HG03135 (cell line): ENCODE measurements around the gene AFDN.

Source experiments
- ATAC-seq: cut with Tn5 transposase; IDR thresholded peaks from one replicate; pipeline ENCODE4 v1.9.1; 2021; ENCODE audit warnings: mild to moderate bottlenecking, moderate library complexity; ENCODE audit not compliant: unreplicated experiment

AFDN gene

GRCh38 chr6:167860550-167861226 is 34.0 kb downstream of the AFDN start:
- ATAC-seq = no peak

GRCh38 chr6:167861424-167861823 is 34.7 kb downstream of the AFDN start:
- ATAC-seq = no peak

- no peak for ATAC-seq
These were observed 37.2 kb downstream of the AFDN start for GRCh38 chr6:167863897-167864296.

GRCh38 chr6:167866642-167867041 is 39.9 kb downstream of the AFDN start:
- no peak for ATAC-seq

GRCh38 chr6:167870321-167870720 is 43.6 kb downstream of the AFDN start:
- no peak for ATAC-seq

GRCh38 chr6:167872538-167873210 is 46.0 kb downstream of the AFDN start:
- ATAC-seq = no peak

- no peak for ATAC-seq
These were observed 51.5 kb downstream of the AFDN start for GRCh38 chr6:167877994-167878779.

- ATAC-seq = no peak
These were observed 52.9 kb downstream of the AFDN start for GRCh38 chr6:167879612-167880011.

- no peak for ATAC-seq
These were observed 54.6 kb downstream of the AFDN start for GRCh38 chr6:167881327-167881726.

- ATAC-seq = no peak
These were observed 55.5 kb downstream of the AFDN start for GRCh38 chr6:167882244-167882643.

- ATAC-seq = no peak
These were observed 61.4 kb downstream of the AFDN start for GRCh38 chr6:167888098-167888497.

GRCh38 chr6:167892835-167893815 is 66.4 kb downstream of the AFDN start:
- ATAC-seq = peak; percentile 99

- no peak for ATAC-seq
These were observed 68.3 kb downstream of the AFDN start for GRCh38 chr6:167894965-167895364.

GRCh38 chr6:167896648-167897047 is 69.9 kb downstream of the AFDN start:
- no peak for ATAC-seq

GRCh38 chr6:167898673-167899311 is 72.1 kb downstream of the AFDN start:
- peak; percentile 54 for ATAC-seq

GRCh38 chr6:167904791-167905190 is 78.1 kb downstream of the AFDN start:
- ATAC-seq = no peak

GRCh38 chr6:167906899-167907298 is 80.2 kb downstream of the AFDN start:
- no peak for ATAC-seq

- no peak for ATAC-seq
These were observed 81.3 kb downstream of the AFDN start for GRCh38 chr6:167907837-167908681.

- no peak for ATAC-seq
These were observed 83.3 kb downstream of the AFDN start for GRCh38 chr6:167910007-167910406.
